DOHH2 (cell line): ENCODE data around the gene PRKCE.

Experiments used
- EZH2phosphoT487 ChIP-seq: fragments of 200-600 bp; sonication (generic); IDR thresholded peaks from 2 replicates; pipeline ENCODE4 v1.6.1; 2017; ENCODE audit warnings: borderline replicate concordance, mild to moderate bottlenecking, antibody characterized with exemption, low read length, moderate library complexity, mixed read lengths
- TF ChIP-seq, protein P1 (sequence below): fragments of 200-600 bp; sonication (generic); IDR thresholded peaks from one replicate; pipeline ENCODE4 v1.5.1; 2014; ENCODE audit warnings: antibody characterized with exemption, mild to moderate bottlenecking, low read depth, low read length; ENCODE audit not compliant: poor library complexity, severe bottlenecking

DNA sequence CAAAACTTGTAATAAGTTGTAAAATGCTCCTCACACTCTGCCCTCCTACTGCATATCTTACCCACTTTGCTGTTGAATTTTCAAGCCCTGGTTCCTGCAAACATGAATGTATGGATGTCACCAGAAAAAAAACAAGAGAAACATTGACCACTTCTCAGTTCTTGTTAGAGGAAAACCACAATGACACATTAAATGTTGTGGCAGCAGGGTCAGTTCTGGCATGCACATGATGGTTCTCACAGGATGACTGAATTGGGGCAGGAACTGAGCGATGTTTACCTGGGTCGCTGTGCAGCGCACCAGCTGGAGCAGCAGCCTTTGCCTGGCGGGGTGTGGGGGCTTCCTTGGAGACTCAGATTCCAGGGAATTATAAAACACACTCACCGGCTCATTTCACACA is 14.0 kb upstream of the PRKCE start:
- TF ChIP-seq, protein P1, sequence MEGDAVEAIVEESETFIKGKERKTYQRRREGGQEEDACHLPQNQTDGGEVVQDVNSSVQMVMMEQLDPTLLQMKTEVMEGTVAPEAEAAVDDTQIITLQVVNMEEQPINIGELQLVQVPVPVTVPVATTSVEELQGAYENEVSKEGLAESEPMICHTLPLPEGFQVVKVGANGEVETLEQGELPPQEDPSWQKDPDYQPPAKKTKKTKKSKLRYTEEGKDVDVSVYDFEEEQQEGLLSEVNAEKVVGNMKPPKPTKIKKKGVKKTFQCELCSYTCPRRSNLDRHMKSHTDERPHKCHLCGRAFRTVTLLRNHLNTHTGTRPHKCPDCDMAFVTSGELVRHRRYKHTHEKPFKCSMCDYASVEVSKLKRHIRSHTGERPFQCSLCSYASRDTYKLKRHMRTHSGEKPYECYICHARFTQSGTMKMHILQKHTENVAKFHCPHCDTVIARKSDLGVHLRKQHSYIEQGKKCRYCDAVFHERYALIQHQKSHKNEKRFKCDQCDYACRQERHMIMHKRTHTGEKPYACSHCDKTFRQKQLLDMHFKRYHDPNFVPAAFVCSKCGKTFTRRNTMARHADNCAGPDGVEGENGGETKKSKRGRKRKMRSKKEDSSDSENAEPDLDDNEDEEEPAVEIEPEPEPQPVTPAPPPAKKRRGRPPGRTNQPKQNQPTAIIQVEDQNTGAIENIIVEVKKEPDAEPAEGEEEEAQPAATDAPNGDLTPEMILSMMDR = no peak
- TF ChIP-seq EZH2phosphoT487 = no peak
